Endothelial cell of umbilical vein (primary cell): ENCODE measurements around the gene B4GALT6. TPM values are rescaled to one million over a fixed set of nuclear protein-coding genes. Genes with fewer than 3 reads are reported as not detected.

Experiments
- BruUV-seq: library from RNA; stranded (reverse); fragments of 400-500 nt; replicated peaks from 2 replicates; lab custom pipeline; 2021; lab: Mats Ljungman, UMichigan
- CTCF ChIA-PET: fragments of 300-600, 350-600 bp; sonication (Branson Sonifier 250); formaldehyde crosslinking; loops from one replicate; lab custom pipeline; 2021; ENCODE audit warnings: antibody characterized with exemption, inconsistent platforms; lab: Charles Lee
- POLR2A ChIA-PET: fragments of 300-600, 350-600 bp; sonication (Branson Sonifier 250); formaldehyde crosslinking; loops from one replicate; lab custom pipeline; 2021; ENCODE audit warnings: antibody characterized with exemption, inconsistent platforms; lab: Charles Lee
- DNase-seq: peaks from one replicate; pipeline ENCODE4 v3.0.0-alpha.2; 2011; ENCODE audit warnings: low read depth, low spot score
- FAIRE-seq: peaks from 2 replicates; lab custom pipeline; 2011; peaks lifted over from hg19 to GRCh38; lab: Jason Lieb, UNC
- H2AFZ ChIP-seq: 2 replicates; pipeline ENCODE4 v1.6.0; 2012; ENCODE audit warnings: low read depth, low read length, control low read depth, inconsistent platforms
- H3K27ac ChIP-seq: 2 replicates; pipeline ENCODE4 v1.5.1; 2011; ENCODE audit warnings: low read depth, mild to moderate bottlenecking, control low read depth, low read length, moderate library complexity; ENCODE audit not compliant: insufficient read depth
- H3K27me3 ChIP-seq, 2 experiments: 2 replicates each; pipeline versions ENCODE4 v1.6.0 to v1.6.1; 2011; ENCODE audit warnings: low read length in 2 of 2, mixed read lengths in 1 of 2; ENCODE audit not compliant: control insufficient read depth in 2 of 2, insufficient read depth in 2 of 2
- H3K36me3 ChIP-seq, 2 experiments: 2 replicates in 1 of 2; 3 replicates in 1 of 2; pipeline ENCODE4 v1.5.1; 2011; ENCODE audit warnings: low read length in 2 of 2, mild to moderate bottlenecking in 1 of 2, moderate library complexity in 1 of 2; ENCODE audit not compliant: control insufficient read depth in 2 of 2, insufficient read depth in 2 of 2; ENCODE audit errors: extremely low read depth in 1 of 2
- H3K4me1 ChIP-seq: 3 replicates; pipeline ENCODE4 v1.5.1; 2011; ENCODE audit warnings: mild to moderate bottlenecking, low read length; ENCODE audit not compliant: control insufficient read depth, insufficient read depth; ENCODE audit errors: extremely low read depth
- H3K4me2 ChIP-seq: 2 replicates; pipeline ENCODE4 v1.6.1; 2011; ENCODE audit warnings: low read length, control low read depth, mixed read lengths; ENCODE audit not compliant: insufficient read depth
- H3K4me3 ChIP-seq, 3 experiments: fragments of 200-600 bp in 1 of 3; sonication (generic), shearing (Covaris generic) in 1 of 3; replicated peaks in 1 of 3; 2 replicates each; pipeline ENCODE4 v1.5.1; 2011 to 2016; ENCODE audit warnings: control low read depth in 3 of 3, low read length in 3 of 3, mild to moderate bottlenecking in 2 of 3, inconsistent platforms in 1 of 3, low read depth in 1 of 3, moderate library complexity in 1 of 3; ENCODE audit not compliant: insufficient read depth in 1 of 3
- H3K79me2 ChIP-seq: 2 replicates; pipeline ENCODE4 v1.6.0; 2012; ENCODE audit warnings: low read length, inconsistent platforms; ENCODE audit not compliant: control insufficient read depth, insufficient read depth
- H3K9ac ChIP-seq: replicated peaks from 2 replicates; pipeline ENCODE3; 2011; ENCODE audit warnings: low read length, control low read depth; ENCODE audit not compliant: insufficient read depth; ENCODE audit errors: extremely low read depth
- H3K9me1 ChIP-seq: replicated peaks from 3 replicates; pipeline ENCODE4 v1.6.0; 2011; ENCODE audit warnings: mild to moderate bottlenecking, low read length; ENCODE audit not compliant: control insufficient read depth, insufficient read depth; ENCODE audit errors: extremely low read depth
- H3K9me3 ChIP-seq: replicated peaks from 2 replicates; pipeline ENCODE4 v1.5.1; 2012; ENCODE audit warnings: low read length, inconsistent platforms; ENCODE audit not compliant: control insufficient read depth, insufficient read depth
- H4K20me1 ChIP-seq: replicated peaks from 2 replicates; pipeline ENCODE3; 2011; ENCODE audit warnings: mild to moderate bottlenecking, low read length; ENCODE audit not compliant: control insufficient read depth, insufficient read depth; ENCODE audit errors: extremely low read depth
- EZH2 ChIP-seq: IDR thresholded peaks from 2 replicates; pipeline ENCODE4 v1.6.1; 2012; ENCODE audit warnings: borderline replicate concordance, low read depth, mild to moderate bottlenecking, moderate library complexity, low read length, inconsistent platforms; ENCODE audit not compliant: severe bottlenecking
- FOS ChIP-seq: IDR thresholded peaks from 2 replicates; pipeline ENCODE4 v1.6.1; 2011; ENCODE audit warnings: mild to moderate bottlenecking, low read length, moderate library complexity, borderline replicate concordance; ENCODE audit not compliant: insufficient read depth
- GATA2 ChIP-seq: IDR thresholded peaks from 2 replicates; pipeline ENCODE4 v1.7.0; 2011; ENCODE audit warnings: low read depth, mild to moderate bottlenecking, moderate library complexity, mixed read lengths, low read length; ENCODE audit not compliant: insufficient read length, insufficient read depth
- JUN ChIP-seq: IDR thresholded peaks from 2 replicates; pipeline ENCODE4 v1.6.1; 2011; ENCODE audit warnings: borderline replicate concordance, low read depth; ENCODE audit not compliant: insufficient read length, insufficient read depth
- MYC ChIP-seq: IDR thresholded peaks from one replicate; pipeline ENCODE4 v1.6.1; 2011; ENCODE audit warnings: mild to moderate bottlenecking, low read depth, low read length
- POLR2A ChIP-seq: IDR thresholded peaks from 2 replicates; pipeline ENCODE4 v1.6.1; 2012; ENCODE audit warnings: low read depth, mild to moderate bottlenecking, control low read depth, low read length
- POLR2AphosphoS5 ChIP-seq: IDR thresholded peaks from 2 replicates; pipeline ENCODE4 v1.6.1; 2012; ENCODE audit warnings: low read depth, mild to moderate bottlenecking, control low read depth, low read length, moderate library complexity; ENCODE audit not compliant: insufficient read depth
- dilution Hi-C: fragments of 300-500 bp; cut with MboI; formaldehyde crosslinking; loops from one replicate; pipeline ENCODE4 v1.15.0; 2019; ENCODE audit warnings: low sequenced_read_pairs; ENCODE audit not compliant: extremely low pct_ligation_motif_present
- intact Hi-C: fragments of 100-400 bp; cut with micrococcal nuclease; formaldehyde crosslinking; loops from one replicate; pipeline ENCODE4 v1.10.0; 2022
- polyA plus RNA-seq, 4 experiments: library from polyadenylated mRNA; depleted of rRNA in 3 of 4; stranded (reverse) in 3 of 4; unstranded in 1 of 4; fragments of >200 nt; gene quantifications; 2 replicates each; pipeline versions ENCODE4 v1.2.1 to v1.2.3, GENCODE V29; 2011 to 2012; ENCODE audit warnings: missing spikeins in 1 of 4
- total RNA-seq: library from RNA; stranded (reverse); gene quantifications from 2 replicates; pipeline ENCODE4 v1.2.3, GENCODE V29; 2021
- TF ChIP-seq, protein P1 (sequence below), 2 donors: IDR thresholded peaks; 1 replicate in 1 of 2; 2 replicates in 1 of 2; pipeline ENCODE4 v1.5.1; 2011; ENCODE audit warnings: low read length in 2 of 2, mild to moderate bottlenecking in 2 of 2, moderate library complexity in 2 of 2, control low read depth in 1 of 2, inconsistent platforms in 1 of 2, low read depth in 1 of 2; ENCODE audit not compliant: insufficient read depth in 1 of 2; ENCODE audit errors: extremely low read depth in 1 of 2
- TF ChIP-seq, protein P2 (sequence below): IDR thresholded peaks from 2 replicates; pipeline ENCODE4 v1.6.1; 2011; ENCODE audit not compliant: insufficient read depth, insufficient read length

B4GALT6 gene
- total and polyA plus RNA-seq, 2 donors (not counting 3 experiments of a cell fraction or from before 2014, with no cell fraction given): 3.9 to 24.2 TPM

DNA sequence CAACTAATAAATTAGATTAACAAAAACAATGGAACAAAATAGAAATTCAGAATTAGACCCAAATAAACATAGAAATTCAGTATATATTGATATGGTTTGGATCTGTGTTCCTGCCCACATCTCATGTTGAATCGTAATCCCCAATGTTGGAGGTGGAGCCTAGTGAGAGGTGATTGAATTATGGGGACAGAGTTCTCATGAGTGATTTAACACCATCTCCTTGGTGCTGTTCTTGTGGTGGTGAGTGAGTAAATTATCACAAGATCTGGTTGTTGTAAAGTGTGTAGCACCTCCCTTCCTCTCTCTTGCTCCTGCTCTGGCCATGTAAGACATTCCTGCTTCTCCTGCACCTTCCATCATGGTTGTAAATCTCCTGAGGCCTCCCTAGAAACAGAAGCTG, 16.6 kb upstream of the B4GALT6 start:
- Histone ChIP-seq H2AFZ (no peak overlapping the region), H3K79me2 (no peaks in the 10 kb centered on the region), H3K9ac (no peak overlapping the region), H3K9me3 (no peaks in the 10 kb centered on the region), H3K4me1 (no peaks in the 10 kb centered on the region), H4K20me1 (no peaks in the 10 kb centered on the region), H3K4me2 (no peak overlapping the region), H3K27me3 (no peaks in the 10 kb centered on the region), H3K4me3 (no peak overlapping the region), H3K27ac (no peak overlapping the region), H3K36me3 (no peaks in the 10 kb centered on the region), H3K9me1 (no peaks in the 10 kb centered on the region)
- FAIRE-seq: no peak
- intact Hi-C loops: no loop called here
- POLR2A ChIA-PET: no interaction called here
- CTCF ChIA-PET: no interaction called here
- no peak for DNase-seq
- dilution Hi-C loops: no loop called here
- BruUV-seq: no TSS peak
- TF ChIP-seq GATA2: no peak
- TF ChIP-seq, protein P1, sequence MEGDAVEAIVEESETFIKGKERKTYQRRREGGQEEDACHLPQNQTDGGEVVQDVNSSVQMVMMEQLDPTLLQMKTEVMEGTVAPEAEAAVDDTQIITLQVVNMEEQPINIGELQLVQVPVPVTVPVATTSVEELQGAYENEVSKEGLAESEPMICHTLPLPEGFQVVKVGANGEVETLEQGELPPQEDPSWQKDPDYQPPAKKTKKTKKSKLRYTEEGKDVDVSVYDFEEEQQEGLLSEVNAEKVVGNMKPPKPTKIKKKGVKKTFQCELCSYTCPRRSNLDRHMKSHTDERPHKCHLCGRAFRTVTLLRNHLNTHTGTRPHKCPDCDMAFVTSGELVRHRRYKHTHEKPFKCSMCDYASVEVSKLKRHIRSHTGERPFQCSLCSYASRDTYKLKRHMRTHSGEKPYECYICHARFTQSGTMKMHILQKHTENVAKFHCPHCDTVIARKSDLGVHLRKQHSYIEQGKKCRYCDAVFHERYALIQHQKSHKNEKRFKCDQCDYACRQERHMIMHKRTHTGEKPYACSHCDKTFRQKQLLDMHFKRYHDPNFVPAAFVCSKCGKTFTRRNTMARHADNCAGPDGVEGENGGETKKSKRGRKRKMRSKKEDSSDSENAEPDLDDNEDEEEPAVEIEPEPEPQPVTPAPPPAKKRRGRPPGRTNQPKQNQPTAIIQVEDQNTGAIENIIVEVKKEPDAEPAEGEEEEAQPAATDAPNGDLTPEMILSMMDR (IDR thresholded peaks at IDR 0.05; ENCODE audit: extremely low read depth in 1 of 2, insufficient read depth in 1 of 2, low read depth in 1 of 2, low read length in 2 of 2): no peak
- no peak for TF ChIP-seq FOS
- TF ChIP-seq, protein P2, sequence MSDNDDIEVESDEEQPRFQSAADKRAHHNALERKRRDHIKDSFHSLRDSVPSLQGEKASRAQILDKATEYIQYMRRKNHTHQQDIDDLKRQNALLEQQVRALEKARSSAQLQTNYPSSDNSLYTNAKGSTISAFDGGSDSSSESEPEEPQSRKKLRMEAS: no peak
- no peak for TF ChIP-seq EZH2
- no peak for TF ChIP-seq POLR2AphosphoS5
- TF ChIP-seq POLR2A: no peak
- no peak for TF ChIP-seq MYC
- TF ChIP-seq JUN: no peak
